ENCODE data around the gene NPDC1.

Gene NPDC1

DNA sequence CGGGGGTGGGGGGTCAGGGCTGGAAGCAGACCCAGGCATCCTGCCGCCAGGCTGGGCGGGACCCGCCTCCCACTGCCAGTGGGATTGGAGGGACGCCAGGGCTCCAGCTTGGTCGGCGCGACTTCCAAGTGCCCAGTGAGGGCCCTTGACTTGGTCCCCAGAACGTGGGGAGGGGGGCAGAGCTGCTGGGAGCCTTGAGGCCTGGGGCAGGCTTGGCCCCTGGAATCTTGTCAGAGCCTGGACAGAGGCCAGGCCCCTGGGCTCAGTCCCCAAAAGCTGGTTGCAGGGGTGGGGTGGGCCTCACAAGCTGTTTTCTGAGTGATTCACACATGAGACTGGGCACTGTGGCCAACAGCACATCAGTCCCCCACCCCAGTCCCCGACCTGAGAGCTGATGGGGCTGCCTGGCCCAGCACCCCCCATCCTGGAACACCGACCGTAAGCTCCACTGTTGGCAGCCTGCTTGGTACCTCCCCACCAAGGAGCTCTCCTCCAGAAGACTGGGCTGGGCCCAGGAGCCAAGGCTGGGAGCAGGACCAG, 50.1 kb downstream of the NPDC1 start:
- H2AFZ ChIP-seq (ENCODE audit: low read length) = no peak overlapping the region
- no peaks in the 10 kb centered on the region for H3K79me2 ChIP-seq (ENCODE audit: insufficient read depth, low read length)
- no peak overlapping the region for H3K9ac ChIP-seq (ENCODE audit: low read length)

DNA sequence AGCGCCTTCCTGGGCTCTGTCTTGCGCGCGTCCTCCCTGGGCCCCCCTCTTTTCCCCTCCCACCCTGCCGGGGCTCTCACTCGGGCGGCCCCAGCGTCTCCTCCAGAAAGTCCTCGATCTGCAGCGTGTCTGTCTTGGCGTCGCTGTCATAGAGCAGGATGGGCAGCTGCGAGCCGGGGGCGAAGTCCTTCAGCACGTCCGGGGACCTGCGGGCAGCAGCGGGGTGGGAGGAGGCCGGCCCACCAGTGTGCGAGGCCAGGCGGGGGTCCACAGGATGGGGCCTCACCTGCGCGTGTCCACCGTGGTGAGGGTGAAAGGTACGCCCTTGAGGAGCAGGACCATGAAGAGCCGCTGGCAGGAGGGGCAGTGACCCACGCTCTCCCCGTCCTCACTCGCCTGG, 50.6 kb downstream of the NPDC1 start:
- Histone ChIP-seq H3K79me2 (ENCODE audit: insufficient read depth, low read length) (no peaks in the 10 kb centered on the region), H3K9me2 (ENCODE audit: low read depth, low read length) (no peaks in the 10 kb centered on the region), H3K4me3 (ENCODE audit: low read depth, low read length, poor library complexity, severe bottlenecking) (no peak overlapping the region), H3K27ac (ENCODE audit: low read depth, low read length, poor library complexity, severe bottlenecking) (no peak overlapping the region), H3K27me3 (ENCODE audit: insufficient read depth, low read length) (no peaks in the 10 kb centered on the region), H3K36me3 (ENCODE audit: insufficient read depth, low read length) (no peaks in the 10 kb centered on the region; the same call in 1 of the 2 replicates), H3F3A (ENCODE audit: insufficient read depth, low read length) (no peaks in the 10 kb centered on the region), H3K9ac (ENCODE audit: low read length) (no peak overlapping the region), H2AFZ (ENCODE audit: low read length) (no peak overlapping the region), H3K4me2 (ENCODE audit: low read length) (no peak overlapping the region), H4K20me1 (ENCODE audit: insufficient read depth, low read length) (no peaks in the 10 kb centered on the region), H3K9me3 (ENCODE audit: low read length) (no peaks in the 10 kb centered on the region), H3K4me1 (ENCODE audit: insufficient read depth, low read length, severe bottlenecking) (peaks cover 25% of the 10 kb centered on the region)
- TF ChIP-seq, protein P1, sequence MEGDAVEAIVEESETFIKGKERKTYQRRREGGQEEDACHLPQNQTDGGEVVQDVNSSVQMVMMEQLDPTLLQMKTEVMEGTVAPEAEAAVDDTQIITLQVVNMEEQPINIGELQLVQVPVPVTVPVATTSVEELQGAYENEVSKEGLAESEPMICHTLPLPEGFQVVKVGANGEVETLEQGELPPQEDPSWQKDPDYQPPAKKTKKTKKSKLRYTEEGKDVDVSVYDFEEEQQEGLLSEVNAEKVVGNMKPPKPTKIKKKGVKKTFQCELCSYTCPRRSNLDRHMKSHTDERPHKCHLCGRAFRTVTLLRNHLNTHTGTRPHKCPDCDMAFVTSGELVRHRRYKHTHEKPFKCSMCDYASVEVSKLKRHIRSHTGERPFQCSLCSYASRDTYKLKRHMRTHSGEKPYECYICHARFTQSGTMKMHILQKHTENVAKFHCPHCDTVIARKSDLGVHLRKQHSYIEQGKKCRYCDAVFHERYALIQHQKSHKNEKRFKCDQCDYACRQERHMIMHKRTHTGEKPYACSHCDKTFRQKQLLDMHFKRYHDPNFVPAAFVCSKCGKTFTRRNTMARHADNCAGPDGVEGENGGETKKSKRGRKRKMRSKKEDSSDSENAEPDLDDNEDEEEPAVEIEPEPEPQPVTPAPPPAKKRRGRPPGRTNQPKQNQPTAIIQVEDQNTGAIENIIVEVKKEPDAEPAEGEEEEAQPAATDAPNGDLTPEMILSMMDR (IDR thresholded peaks at IDR 0.05; ENCODE audit: low read length) = no peak
- TF ChIP-seq EZH2 (IDR thresholded peaks at IDR 0.05; ENCODE audit: borderline replicate concordance, low read length) = no peak

More for the DNA sequence above, 50.1 kb downstream of the NPDC1 start:
- H3F3A ChIP-seq (ENCODE audit: insufficient read depth, low read length) = no peaks in the 10 kb centered on the region
- no peaks in the 10 kb centered on the region for H4K20me1 ChIP-seq (ENCODE audit: insufficient read depth, low read length)
- no peak for TF ChIP-seq EZH2 (IDR thresholded peaks at IDR 0.05; ENCODE audit: borderline replicate concordance, low read length)
- TF ChIP-seq, protein P1 (IDR thresholded peaks at IDR 0.05; ENCODE audit: low read length) = no peak
- H3K27me3 ChIP-seq (ENCODE audit: insufficient read depth, low read length) = no peaks in the 10 kb centered on the region
- no peak overlapping the region for H3K4me2 ChIP-seq (ENCODE audit: low read length)
- no peak overlapping the region for H3K27ac ChIP-seq (ENCODE audit: low read depth, low read length, poor library complexity, severe bottlenecking)
- H3K9me3 ChIP-seq (ENCODE audit: low read length) = no peaks in the 10 kb centered on the region
- peaks cover 27% of the 10 kb centered on the region for H3K4me1 ChIP-seq (ENCODE audit: insufficient read depth, low read length, severe bottlenecking)
- no peak overlapping the region for H3K4me3 ChIP-seq (ENCODE audit: low read depth, low read length, poor library complexity, severe bottlenecking)
- no peaks in the 10 kb centered on the region; the same call in 1 of the 2 replicates for H3K36me3 ChIP-seq (ENCODE audit: insufficient read depth, low read length)
- no peaks in the 10 kb centered on the region for H3K9me2 ChIP-seq (ENCODE audit: low read depth, low read length)

DNA sequence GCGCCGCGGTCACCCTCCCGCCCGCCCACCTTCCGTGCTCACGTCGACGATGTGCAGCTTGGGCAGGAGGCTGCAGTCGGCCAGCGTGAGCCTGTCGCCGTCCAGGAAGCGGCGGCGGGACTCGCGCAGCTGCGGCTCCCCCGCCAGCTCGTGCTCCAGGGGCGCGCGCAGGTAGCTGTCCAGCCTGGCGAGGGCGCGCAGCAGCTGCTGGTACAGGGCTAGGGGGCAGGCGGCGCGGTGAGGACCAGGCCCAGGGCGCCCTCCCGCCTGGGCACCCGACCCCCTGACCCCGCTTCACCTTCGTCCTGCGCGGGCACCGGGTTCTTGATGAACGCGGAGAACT, 51.1 kb downstream of the NPDC1 start:
- Histone ChIP-seq H3K4me3 (ENCODE audit: low read depth, low read length, poor library complexity, severe bottlenecking) (no peak overlapping the region), H3K4me1 (ENCODE audit: insufficient read depth, low read length, severe bottlenecking) (peaks cover 20% of the 10 kb centered on the region)

More for the DNA sequence above, 51.1 kb downstream of the NPDC1 start:
- no peaks in the 10 kb centered on the region for H3K79me2 ChIP-seq (ENCODE audit: insufficient read depth, low read length)
- H3K9ac ChIP-seq (ENCODE audit: low read length) = no peak overlapping the region
- H3K27ac ChIP-seq (ENCODE audit: low read depth, low read length, poor library complexity, severe bottlenecking) = no peak overlapping the region
- no peaks in the 10 kb centered on the region for H4K20me1 ChIP-seq (ENCODE audit: insufficient read depth, low read length)
- no peaks in the 10 kb centered on the region for H3K9me2 ChIP-seq (ENCODE audit: low read depth, low read length)
- H3K36me3 ChIP-seq (ENCODE audit: insufficient read depth, low read length) = no peaks in the 10 kb centered on the region; the same call in 1 of the 2 replicates
- no peak overlapping the region for H3K4me2 ChIP-seq (ENCODE audit: low read length)
- H2AFZ ChIP-seq (ENCODE audit: low read length) = no peak overlapping the region
- TF ChIP-seq, protein P1 (IDR thresholded peaks at IDR 0.05; ENCODE audit: low read length) = no peak
- no peak for TF ChIP-seq EZH2 (IDR thresholded peaks at IDR 0.05; ENCODE audit: borderline replicate concordance, low read length)
- no peaks in the 10 kb centered on the region for H3K27me3 ChIP-seq (ENCODE audit: insufficient read depth, low read length)
- H3F3A ChIP-seq (ENCODE audit: insufficient read depth, low read length) = no peaks in the 10 kb centered on the region
- H3K9me3 ChIP-seq (ENCODE audit: low read length) = no peaks in the 10 kb centered on the region

All from OCI-LY1 (cell line).